ENCODE data around the gene RXFP1.
"Not testable (repeated sequence)": the region's sequence is repeated elsewhere in the genome, so short reads cannot be mapped to it uniquely, and the experiment has no call there.

The RXFP1 gene

DNA sequence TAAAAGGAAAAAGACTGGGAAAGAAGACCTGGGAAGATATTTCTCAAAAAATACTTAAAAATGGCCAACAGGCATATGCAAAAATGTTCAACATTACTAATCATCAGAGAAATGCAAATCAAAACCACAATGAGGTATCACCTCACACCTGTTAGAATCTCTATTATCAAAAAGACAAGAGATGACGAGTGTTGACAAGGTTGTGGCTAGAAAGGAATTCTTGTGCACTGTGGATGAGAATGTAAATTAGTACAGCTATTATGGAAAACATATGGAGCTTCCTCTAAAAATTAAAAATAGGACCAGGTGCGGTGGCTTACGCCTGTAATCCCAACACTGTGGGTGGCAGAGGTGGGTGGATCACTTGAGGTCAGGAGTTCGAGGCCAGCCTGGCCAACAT, 100.0 kb downstream of the RXFP1 start:
- no peak for DNase-seq

GRCh38 chr4:158622251-158622650, 100.6 kb downstream of the RXFP1 start:
- no peak for DNase-seq

DNA sequence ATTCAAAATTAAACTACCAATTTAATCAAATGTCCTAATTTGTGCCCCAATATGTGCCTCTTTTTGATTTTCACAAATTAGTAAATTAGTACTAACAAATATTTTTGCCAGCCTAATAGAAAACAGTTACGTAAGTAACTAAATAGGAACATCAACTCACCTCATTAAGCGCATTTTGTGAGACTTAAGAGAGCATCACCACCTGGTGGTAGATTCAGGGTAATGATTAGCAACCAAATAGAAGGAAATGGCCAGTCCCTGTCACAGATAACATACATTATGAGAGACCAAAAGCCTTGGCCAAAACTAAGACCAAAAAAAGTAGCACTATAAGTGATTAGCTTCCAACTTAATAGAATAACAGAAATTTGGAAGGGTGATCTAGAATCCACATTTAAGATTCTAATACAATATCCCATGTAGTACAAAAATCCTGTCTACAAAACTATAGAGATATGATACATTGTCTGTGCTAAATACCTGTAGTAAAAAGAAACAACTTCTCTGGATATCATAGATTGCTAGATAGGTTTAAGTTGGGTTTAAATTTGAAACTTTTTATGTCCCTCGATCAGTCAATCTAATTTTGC, 103.3 kb downstream of the RXFP1 start:
- peak; percentile 53 for DNase-seq

DNA sequence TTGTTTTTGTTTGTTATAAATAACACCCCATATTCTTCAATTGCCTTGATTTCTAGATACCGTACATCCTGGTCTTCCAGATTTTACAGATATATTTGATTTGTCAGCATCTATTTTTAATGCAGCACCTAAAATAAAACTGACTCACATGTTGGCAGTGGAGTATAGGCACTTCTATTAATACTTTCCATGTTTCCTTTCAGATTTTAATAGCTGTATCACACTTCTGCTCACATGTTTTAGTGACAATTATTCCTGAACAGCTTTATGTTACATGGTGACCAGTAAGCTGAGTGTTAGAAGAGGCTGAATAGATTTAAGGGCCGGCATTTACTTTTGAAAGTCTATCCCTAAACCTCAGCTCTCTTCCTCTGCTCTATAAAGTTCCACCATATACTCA, 103.9 kb downstream of the RXFP1 start:
- no peak for DNase-seq

- no peak for DNase-seq
Measured at GRCh38 chr4:158630893-158631292, 109.2 kb downstream of the RXFP1 start.

GRCh38 chr4:158636619-158637018, 114.9 kb downstream of the RXFP1 start:
- no peak for DNase-seq

- no peak for DNase-seq
Measured at GRCh38 chr4:158644356-158644755, 122.7 kb downstream of the RXFP1 start.

- DNase-seq = no peak
Measured at GRCh38 chr4:158644760-158645159, 123.1 kb downstream of the RXFP1 start.

- no peak for DNase-seq
Measured at GRCh38 chr4:158649111-158649680, 127.5 kb downstream of the RXFP1 start.

- no peak for DNase-seq
Measured at GRCh38 chr4:158652920-158653319, 131.2 kb downstream of the RXFP1 start.

DNA sequence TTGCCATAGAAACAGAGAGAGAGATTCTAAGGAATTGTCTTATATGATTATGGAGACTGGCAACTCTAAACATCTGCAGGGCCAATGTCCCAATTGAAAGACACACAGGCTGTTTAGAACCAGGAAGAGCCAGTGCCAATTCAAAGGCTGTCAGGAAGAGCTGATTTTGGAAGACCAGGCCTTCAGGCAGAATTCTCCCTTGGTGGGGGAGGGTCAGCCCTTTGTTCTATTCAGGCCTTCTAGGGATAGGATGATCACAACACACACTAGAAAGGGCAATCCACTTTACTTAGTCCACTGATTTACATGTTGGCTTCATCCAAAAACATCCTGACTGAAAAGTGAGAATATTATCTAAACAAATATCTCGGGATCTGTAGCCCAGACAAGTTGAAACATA, 134.8 kb downstream of the RXFP1 start:
- no peak for DNase-seq

DNA sequence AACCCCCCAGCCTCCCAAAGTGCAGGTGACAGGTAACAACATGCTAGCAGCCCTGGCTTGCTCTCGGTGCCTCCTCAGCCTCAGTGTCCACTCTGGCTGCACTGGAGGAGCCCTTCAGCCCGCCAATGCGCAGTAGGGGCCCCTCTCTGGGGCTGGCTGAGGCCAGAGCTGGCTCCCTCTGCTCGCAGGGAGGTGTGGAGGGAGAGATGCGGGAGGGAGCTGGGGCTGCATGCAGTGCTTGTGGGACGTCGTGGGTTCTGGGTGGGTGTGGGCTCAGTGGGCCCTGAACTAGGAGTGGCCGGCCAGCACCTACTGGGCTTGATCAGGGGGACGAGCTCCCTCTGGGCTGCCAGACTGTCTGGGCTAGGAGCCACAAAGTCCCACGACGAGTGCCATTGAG, 135.6 kb downstream of the RXFP1 start:
- DNase-seq = no peak

GRCh38 chr4:158663255-158663654, 141.6 kb downstream of the RXFP1 start:
- not testable (repeated sequence) for DNase-seq

- DNase-seq = not testable (repeated sequence)
Measured at GRCh38 chr4:158663707-158664625, 142.3 kb downstream of the RXFP1 start.

- DNase-seq = no peak
Measured at GRCh38 chr4:158664806-158665205, 143.1 kb downstream of the RXFP1 start.

- no peak for DNase-seq
Measured at GRCh38 chr4:158666892-158667291, 145.2 kb downstream of the RXFP1 start.

- no peak for DNase-seq
Measured at GRCh38 chr4:158667651-158668198, 146.0 kb downstream of the RXFP1 start.

DNA sequence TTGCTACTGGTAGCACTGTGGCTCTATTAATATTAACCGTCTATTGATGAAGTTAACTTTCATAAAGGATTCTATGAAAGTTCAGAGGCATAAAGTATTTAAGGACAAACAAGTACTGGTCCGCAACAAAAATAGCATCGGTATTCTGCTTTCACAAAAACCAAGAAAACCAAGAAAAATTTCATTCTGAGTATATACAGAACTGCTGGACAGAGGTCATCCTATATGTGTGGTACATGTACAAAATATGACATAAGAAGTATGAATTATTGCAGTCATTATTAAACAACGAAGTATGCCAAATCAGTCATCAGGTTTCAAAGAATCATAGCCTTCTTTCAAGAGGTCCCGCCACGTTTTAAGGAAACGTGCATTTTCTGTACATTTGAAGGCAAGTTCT, 147.6 kb downstream of the RXFP1 start:
- DNase-seq = no peak

GRCh38 chr4:158670975-158671664, 149.4 kb downstream of the RXFP1 start:
- DNase-seq = peak; percentile 83

DNA sequence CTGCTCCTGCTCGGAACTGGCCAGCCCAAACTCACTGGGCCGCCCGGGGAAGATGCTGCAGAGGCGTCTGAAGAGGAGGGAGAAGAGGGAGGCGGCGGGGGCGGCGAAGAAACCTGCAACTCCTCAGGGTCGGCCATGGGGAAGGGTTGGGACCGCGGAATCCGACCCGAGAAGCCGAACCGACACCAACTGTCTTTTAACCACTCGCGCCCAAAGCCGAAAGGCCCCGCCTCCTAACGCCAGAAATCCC, 149.9 kb downstream of the RXFP1 start, which contains the start of gene C4orf46:
Gene C4orf46, minus strand, starts transcription at position 223 of the 250 bp plus-strand sequence. Its CDS starts 86 bp downstream, at position 137.
- no peak for DNase-seq

DNA sequence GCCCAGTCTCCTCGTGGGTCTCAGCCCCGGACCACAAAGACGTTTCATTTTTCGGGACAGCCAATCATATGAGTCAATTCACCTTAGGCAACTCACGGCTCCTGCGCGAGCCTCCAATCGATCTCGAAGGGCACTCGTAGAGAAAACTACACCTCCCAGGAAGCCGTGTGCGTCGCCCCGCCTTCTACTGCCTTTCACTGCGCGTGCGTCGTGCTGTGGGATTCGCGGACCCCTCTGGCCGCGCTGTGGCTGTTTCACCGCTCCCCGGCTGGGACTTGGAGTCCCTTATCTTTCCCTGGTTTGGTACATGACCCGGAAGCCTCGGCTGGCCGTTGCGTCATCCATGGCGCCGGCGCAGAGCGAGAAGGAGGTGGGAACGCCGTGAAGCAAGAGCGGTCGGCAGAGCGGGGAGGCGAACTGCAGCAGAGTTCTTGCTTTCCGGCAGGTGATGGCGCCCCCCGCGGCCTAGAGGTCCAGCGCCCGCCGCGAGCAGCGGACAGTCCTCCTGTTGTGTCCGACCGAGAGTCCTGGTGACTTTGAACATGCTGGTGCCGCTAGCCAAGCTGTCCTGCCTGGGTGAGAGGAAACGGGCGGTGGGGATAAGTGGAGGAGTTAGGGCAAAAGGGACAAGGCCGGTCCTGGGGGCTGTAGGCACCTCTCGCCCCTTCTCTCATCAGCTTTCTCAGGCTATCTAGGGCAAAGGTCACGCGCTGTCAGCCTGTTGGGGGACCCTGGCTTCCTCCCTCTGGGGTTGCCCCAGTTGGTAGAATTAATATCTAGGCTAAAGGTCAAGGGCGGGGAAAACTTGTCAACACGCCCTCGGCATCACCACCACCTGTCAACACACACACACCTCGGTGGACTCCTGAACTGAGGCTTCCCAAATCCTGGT, 150.5 kb downstream of the RXFP1 start, which contains the start of gene ETFDH:
Gene ETFDH, plus strand, starts transcription at position 382 of the 892 bp plus-strand sequence. Its CDS starts 161 bp downstream, at position 543.
- peak; percentile 97 for DNase-seq

DNA sequence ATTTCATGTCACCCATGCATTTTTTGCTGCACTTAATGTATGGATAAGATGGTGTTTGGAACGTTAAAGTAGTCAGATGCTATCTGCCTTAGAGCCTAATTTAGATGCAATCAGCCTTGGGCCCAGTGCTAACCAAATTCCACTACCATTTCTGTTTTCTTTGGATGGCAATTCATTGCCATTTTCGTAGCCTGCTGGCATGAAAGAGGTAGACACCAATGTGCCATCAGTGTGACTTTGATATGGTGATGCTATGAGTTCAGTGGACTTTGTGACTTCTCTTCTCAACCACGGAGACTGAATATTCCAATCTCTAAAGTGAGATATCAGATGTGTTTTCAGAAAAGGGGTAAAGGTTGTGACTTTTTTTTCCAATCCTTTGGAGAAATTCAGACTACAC, 152.0 kb downstream of the RXFP1 start:
- no peak for DNase-seq

All from NCI-H345 (cell line).